Effector memory CD8-positive, alpha-beta T cell (primary cell): ENCODE results near the gene HES4.

Experiments used
- ATAC-seq: fragments of 150-1000 bp; cut with Tn5 transposase; replicated peaks from 2 replicates; pipeline ENCODE4 v1.10.0; 2021; ENCODE audit warnings: mild to moderate bottlenecking, moderate library complexity
- DNase-seq, 3 experiments: peaks; one replicate each; pipeline ENCODE4 v3.0.0; 2021
- H3K27ac Mint-ChIP-seq, 2 donors: one replicate each; pipeline ENCODE4 v1.8.0; 2022; ENCODE audit warnings: mild to moderate bottlenecking in 2 of 2, mixed read lengths in 2 of 2, moderate library complexity in 2 of 2
- H3K27me3 Mint-ChIP-seq, 2 donors: one replicate each; pipeline ENCODE4 v1.8.0; 2022; ENCODE audit warnings: mixed read lengths in 2 of 2
- H3K36me3 Mint-ChIP-seq: one replicate; pipeline ENCODE4 v1.8.0; 2022; ENCODE audit warnings: mild to moderate bottlenecking, moderate library complexity, mixed read lengths; ENCODE audit not compliant: insufficient read depth
- H3K4me1 Mint-ChIP-seq, 2 donors: one replicate each; pipeline ENCODE4 v1.8.0; 2022; ENCODE audit warnings: low read depth in 2 of 2, mixed read lengths in 2 of 2
- H3K4me3 Mint-ChIP-seq, 2 donors: one replicate each; pipeline ENCODE4 v1.8.0; 2022; ENCODE audit warnings: mild to moderate bottlenecking in 2 of 2, mixed read lengths in 2 of 2, moderate library complexity in 2 of 2
- H3K9me3 Mint-ChIP-seq, 2 donors: one replicate each; pipeline ENCODE4 v1.8.0; 2022; ENCODE audit warnings: mixed read lengths in 2 of 2

Gene HES4

DNA sequence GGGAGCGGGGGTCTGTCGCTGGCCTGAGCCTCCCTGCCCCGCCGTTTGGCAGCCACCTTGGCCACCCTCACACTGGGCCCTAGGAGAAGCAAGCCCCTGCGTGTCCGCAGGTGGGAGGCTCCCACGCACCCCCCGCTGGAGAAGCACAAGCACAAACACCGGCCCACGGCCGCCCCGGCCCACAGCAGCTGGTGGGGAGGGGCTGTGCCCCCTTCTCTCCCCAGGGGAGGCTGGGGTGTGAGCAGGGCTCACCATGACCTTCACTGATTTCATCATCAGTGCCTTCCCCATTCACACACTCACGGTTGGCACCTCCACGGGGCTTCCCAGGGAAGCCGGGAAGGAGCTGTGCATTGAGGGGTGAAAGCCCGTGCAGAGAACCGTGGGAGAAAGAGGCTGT, 27.9 kb upstream of the HES4 start:
- peaks cover 3% of the 10 kb centered on the region for H3K36me3 Mint-ChIP-seq
- no peak overlapping the region for H3K27ac Mint-ChIP-seq
- no peaks in the 10 kb centered on the region for H3K9me3 Mint-ChIP-seq
- peaks cover 13 to 21% of the 10 kb centered on the region in 2 donors for H3K27me3 Mint-ChIP-seq
- H3K4me1 Mint-ChIP-seq, result peaks cover 4 to 6% of the 10 kb centered on the region in 2 donors
- DNase-seq, result no peak
- ATAC-seq, result no peak
- H3K4me3 Mint-ChIP-seq, result no peak overlapping the region

DNA sequence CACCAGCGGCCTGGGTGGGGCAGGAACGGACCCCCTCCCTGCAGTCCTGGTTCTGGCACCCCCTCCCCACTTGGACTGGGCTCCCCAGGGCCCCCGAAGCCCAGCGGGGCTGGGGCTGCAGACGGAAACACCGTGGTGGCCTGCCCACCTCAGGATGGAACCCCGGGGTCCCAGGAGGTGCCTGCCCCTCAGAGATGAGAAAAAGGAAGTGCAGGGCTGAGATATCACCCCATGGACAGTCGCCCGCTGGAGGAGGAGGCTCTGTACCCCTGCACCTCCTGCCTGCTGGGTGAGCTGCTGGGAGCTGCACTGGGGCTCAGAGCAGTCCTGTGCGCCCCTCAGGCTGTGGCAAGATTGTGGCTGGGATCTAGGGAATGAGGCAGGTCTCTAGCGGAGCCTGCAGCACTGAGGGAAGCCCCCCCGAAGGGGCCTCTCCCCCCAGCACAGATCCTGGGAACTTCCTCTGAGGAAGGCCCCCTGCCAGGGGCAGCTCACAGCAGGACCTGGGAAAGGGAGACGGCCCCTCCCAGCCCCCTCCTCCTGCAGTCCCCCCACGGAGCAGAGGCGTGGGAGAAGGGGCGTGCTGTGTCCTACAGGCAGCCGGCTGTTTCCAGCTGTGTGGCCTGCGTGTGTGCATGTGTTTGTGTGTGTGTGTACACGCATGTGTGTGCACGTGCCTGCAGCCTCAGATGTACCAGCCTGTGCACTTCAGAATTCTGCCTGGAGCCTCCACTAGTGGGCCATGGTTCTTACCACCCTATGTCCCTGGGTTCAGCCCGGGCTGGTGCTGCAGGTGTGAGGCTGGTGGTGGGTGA, 26.9 kb upstream of the HES4 start:
- ATAC-seq (no peak), DNase-seq (no peak)
- H3K27ac Mint-ChIP-seq, result no peak overlapping the region
- H3K27me3 Mint-ChIP-seq, result peaks cover 5 to 20% of the 10 kb centered on the region in 2 donors
- H3K36me3 Mint-ChIP-seq, result peaks cover 3% of the 10 kb centered on the region
- H3K9me3 Mint-ChIP-seq, result no peaks in the 10 kb centered on the region
- H3K4me3 Mint-ChIP-seq, result no peak overlapping the region
- H3K4me1 Mint-ChIP-seq, result no peaks in the 10 kb centered on the region

DNA sequence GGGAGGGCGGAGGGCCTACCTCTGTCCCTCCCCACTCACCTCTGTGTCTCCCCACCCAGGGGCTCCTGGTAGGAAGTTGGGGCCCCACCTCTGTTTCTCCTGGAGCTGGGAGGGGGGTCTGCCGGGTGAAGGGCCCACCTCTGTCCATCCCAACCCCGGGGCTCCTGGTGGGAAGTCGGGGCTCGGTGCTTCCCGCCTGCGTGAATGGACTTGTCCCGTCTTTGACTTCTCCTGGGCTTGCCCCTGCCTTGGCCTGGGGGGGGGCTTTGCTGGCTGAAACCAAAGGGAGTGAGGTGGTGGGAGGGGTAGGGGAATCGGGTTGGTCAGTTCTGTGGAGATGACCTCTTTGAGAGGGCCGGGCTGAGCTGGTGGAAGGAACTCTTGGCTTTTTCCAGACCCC, 25.8 kb upstream of the HES4 start:
- Mint-ChIP-seq H3K36me3 (peaks cover 3% of the 10 kb centered on the region), H3K27me3 (peaks cover 4 to 17% of the 10 kb centered on the region in 2 donors), H3K4me1 (no peaks in the 10 kb centered on the region), H3K4me3 (no peak overlapping the region), H3K9me3 (no peaks in the 10 kb centered on the region), H3K27ac (no peak overlapping the region)
- DNase-seq, result no peak
- ATAC-seq, result no peak

DNA sequence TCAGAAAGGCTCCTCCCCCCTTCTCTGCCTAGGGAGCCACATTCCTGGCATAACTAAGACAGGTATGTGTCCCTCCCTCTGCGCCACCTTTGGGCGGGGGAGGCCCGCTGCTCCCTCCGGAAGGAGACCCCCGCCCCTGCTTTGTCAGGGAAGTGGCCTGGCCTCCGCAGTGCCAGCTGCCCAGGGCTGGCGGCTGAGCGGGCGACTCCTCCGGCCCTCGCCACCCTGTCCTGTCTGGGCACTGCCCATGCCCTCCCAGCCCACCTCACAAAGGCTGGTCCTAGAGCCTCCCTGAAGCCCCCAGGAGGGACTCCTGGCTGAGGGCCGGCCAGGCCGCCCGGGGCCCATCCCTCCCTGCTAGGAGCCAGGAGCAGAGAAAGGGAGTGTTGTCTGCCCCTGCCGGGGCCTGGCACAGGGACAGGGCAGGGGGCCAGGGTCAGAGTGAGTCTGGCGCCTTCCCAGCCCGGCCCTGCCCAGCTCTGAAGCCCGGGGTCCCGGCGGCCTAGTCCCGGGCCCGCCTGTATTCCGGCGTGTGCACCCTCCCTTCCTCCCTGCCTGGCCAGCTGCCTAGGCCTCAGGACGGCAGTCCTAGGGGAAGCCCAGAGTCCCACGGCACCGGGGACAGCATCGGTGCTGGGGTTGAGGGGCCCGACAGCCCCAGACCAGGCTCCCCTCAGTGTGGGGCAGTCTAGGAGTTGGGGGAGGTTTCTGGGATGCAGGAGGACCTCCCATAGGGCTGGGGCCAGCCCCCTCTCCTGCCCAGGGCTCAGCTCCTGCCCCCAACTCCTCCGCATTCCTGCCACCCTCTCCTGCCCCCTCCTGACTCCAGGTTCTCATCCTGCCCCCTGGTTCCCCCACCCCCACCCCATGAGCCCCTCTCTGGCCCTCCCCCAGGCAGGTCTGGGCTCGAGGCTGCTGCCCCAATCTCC, 25.1 kb upstream of the HES4 start:
- DNase-seq (no peak), ATAC-seq (no peak)
- peaks cover 4 to 17% of the 10 kb centered on the region in 2 donors for H3K27me3 Mint-ChIP-seq
- H3K27ac Mint-ChIP-seq, result no peak overlapping the region
- H3K36me3 Mint-ChIP-seq, result peaks cover 3% of the 10 kb centered on the region
- H3K9me3 Mint-ChIP-seq, result no peaks in the 10 kb centered on the region
- H3K4me1 Mint-ChIP-seq, result no peaks in the 10 kb centered on the region
- no peak overlapping the region for H3K4me3 Mint-ChIP-seq

DNA sequence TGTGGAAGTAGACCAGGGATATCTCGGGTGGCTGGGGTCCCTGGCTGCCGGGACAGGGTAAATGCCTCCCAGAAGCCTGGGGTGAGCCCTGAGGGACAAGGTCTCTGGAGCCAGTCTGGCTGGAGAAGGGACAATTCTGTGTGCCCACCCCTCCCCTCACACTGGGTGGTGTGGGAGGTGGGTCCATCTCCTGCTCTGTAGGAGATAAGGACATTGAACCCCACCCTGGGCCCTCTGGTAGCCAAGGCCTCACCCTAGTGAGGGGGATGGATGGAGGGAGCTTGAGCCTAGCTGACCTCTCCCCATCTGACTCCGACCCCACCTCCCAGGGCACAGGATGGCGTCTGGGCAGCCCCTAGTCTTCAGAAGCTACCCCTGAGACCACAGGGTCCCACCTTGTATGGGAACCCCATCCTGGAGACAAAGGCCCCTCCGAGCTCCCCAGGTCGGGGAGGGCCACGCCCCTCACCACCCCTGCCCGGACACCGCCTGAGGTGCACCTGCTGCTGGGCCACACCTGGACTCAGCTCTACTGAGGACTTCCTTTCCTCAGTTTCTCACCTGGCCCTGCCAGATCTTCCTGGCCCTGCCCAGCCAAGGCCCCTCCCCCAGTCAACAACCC, 24.4 kb upstream of the HES4 start:
- Mint-ChIP-seq H3K4me1 (no peaks in the 10 kb centered on the region), H3K4me3 (no peak overlapping the region), H3K9me3 (no peaks in the 10 kb centered on the region), H3K27ac (no peak overlapping the region), H3K27me3 (peaks cover 4 to 17% of the 10 kb centered on the region in 2 donors), H3K36me3 (peaks cover 3% of the 10 kb centered on the region)
- DNase-seq (no peak), ATAC-seq (no peak)

DNA sequence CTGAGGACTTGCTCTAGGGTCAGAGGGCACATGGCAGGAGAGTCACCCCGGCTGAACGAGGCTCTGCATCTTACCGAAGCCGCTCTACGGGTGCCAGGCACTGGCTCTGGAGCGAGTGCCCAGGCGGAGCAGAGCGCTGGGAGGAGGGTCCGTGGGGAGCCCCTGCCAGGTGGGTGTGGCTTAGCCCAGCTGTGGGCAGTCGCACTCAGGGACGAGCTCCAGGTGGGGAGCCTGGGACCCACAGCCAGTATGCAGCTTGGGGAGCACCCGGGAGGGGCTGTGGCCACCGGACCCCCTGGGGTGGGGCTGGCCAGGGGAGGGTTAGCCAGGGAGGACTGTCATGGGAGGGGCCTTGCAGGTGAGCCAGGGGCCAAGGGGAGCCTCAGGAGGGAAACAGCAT, 23.8 kb upstream of the HES4 start:
- Mint-ChIP-seq H3K27me3 (peaks cover 4 to 17% of the 10 kb centered on the region in 2 donors), H3K36me3 (peaks cover 3% of the 10 kb centered on the region), H3K4me1 (no peaks in the 10 kb centered on the region), H3K4me3 (no peak overlapping the region), H3K9me3 (no peaks in the 10 kb centered on the region), H3K27ac (no peak overlapping the region)
- ATAC-seq, result no peak
- no peak for DNase-seq

DNA sequence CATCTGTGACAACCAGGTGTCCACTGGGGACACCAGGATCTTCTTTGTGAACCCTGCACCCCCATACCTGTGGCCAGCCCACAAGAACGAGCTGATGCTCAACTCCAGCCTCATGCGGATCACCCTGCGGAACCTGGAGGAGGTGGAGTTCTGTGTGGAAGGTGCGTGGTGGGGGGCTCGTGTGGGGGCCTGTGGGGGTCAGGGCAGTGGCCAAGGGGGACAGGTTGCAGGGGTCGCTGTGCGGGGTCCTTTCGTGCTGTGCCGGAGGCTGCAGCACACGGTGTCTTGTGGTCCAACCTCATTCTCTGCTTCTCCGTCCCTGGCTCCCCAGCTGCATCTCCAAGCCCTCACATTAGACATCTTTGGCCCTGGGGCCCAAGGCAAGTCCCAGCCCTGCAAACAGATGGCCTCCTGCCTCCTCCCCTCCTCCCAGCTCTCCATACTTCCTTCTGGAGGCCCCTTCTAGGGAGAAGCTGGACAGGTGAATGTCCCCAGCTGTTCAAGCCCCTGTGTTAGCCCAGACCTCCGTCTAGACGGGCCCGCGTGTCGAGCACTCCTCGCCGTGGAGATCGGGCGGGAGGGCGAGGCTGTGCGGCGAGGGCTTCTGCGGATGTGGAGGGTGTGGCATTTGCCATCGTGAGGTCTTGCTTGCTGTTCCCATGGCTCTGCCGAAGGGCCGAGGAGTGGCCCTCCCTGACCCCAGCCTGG, 22.6 kb upstream of the HES4 start:
- H3K4me1 Mint-ChIP-seq, result peaks cover 0 to under 1% of the 10 kb centered on the region in 2 donors
- peaks cover 3% of the 10 kb centered on the region for H3K36me3 Mint-ChIP-seq
- H3K27me3 Mint-ChIP-seq, result peaks cover 4 to 17% of the 10 kb centered on the region in 2 donors
- peak overlapping the region; percentile 20 to 38 for H3K4me3 Mint-ChIP-seq
- DNase-seq, result no peak
- H3K27ac Mint-ChIP-seq, result peak overlapping the region in 1 of 2 donors; percentile 53
- no peaks in the 10 kb centered on the region for H3K9me3 Mint-ChIP-seq
- ATAC-seq, result no peak

DNA sequence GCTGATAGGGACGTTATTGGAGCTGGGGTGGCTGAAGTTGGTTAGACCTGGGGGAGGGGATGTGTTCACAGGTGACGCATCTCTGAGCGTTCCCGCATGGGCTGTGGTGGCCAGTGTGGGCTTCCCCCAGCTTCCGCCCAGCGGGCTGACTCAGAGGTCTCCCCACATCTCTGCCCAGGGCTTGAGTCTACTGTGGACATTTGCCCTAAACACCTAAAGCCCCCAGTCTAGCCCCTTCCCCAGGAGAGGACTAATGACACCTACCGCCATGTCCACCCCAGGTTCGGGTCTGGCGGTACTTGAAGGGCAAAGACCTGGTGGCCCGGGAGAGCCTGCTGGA, 22.0 kb upstream of the HES4 start:
- no peak for ATAC-seq

DNA sequence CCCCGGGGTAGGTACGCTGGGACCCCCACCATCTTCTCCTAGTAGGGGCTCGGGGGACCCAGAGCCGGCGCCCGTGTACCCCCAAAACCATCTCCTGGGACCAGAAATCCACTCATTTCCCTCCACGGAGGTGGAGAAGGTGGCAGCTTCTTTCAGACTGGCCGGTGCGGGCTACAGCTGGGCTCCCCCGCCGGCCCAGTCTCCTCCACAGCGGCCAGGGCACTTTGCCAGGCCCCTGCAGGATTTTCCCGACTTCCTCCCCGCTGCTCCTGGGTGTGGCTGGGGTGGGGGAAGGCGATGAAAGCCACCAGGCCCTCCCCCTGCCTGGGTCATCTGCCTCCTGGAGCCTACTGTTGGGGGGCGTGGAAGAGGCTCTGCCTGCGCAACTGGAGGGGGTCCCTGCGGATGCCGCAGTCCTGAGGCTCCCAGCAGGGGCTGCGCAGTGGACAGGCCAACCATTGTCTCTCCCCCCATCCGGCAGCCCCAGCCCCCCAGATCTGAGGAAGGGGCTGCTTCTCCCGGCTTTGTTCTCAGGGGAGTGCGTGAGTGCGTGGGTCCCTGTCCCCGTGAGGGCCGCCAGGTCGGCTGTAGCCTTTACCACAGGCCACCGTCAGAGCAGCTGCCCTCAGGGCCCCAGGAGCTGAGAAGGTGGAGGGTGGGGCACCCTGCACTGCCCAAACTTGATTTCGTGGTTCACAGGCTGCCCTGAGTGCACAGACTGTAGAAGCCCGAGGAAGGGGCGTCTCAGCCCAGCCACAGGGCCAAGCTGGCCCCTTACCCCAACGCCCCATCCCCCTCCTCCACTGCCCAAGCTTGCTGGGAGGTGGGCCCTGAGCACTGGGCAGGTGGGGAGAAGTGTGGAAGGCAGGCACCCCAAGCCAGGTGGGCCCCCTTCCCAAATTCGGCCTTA, 21.4 kb upstream of the HES4 start:
- Mint-ChIP-seq H3K27ac (no peak overlapping the region), H3K9me3 (no peaks in the 10 kb centered on the region), H3K4me3 (peak overlapping the region; percentile 60 to 62), H3K27me3 (peaks cover 4 to 17% of the 10 kb centered on the region in 2 donors), H3K4me1 (peaks cover 0 to 5% of the 10 kb centered on the region in 2 donors), H3K36me3 (peaks cover 3% of the 10 kb centered on the region)
- DNase-seq, result no peak
- no peak for ATAC-seq

More for the DNA sequence above, 22.0 kb upstream of the HES4 start:
- peaks cover 4 to 17% of the 10 kb centered on the region in 2 donors for H3K27me3 Mint-ChIP-seq
- H3K36me3 Mint-ChIP-seq, result peaks cover 3% of the 10 kb centered on the region
- DNase-seq, result no peak
- H3K4me3 Mint-ChIP-seq, result no peak overlapping the region
- H3K9me3 Mint-ChIP-seq, result no peaks in the 10 kb centered on the region
- peaks cover 0 to 5% of the 10 kb centered on the region in 2 donors for H3K4me1 Mint-ChIP-seq
- no peak overlapping the region for H3K27ac Mint-ChIP-seq

DNA sequence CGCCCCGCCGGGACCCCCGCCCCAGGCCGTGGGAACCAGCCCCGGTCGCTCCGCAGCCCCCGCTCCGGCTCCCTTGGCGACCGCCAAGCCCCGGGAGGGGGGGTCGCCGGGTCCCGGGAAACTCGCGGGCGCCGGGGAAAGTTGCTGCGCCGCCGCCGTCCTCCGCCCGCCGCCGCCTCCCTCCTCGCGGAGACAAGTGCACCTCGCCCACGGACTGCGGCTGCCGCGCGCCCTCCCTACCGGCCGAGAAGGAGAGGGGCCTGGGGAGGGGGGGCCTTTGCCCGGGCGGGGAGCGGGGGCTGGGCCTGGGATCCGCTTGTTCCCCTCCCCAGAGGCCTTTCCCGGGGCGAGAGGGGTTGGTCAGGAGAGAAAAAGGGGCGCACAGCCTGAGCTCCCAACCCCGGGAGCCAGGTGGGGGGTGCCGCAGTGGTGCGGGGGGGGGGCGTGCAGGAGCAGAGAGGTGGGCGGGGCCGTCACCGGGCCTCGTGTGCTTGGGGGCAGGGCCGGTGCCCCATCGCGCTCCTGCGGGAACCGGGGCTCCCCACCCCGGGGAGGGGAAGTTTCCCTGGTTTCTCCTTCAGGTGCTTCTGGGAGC, 20.6 kb upstream of the HES4 start:
- no peaks in the 10 kb centered on the region for H3K9me3 Mint-ChIP-seq

DNA sequence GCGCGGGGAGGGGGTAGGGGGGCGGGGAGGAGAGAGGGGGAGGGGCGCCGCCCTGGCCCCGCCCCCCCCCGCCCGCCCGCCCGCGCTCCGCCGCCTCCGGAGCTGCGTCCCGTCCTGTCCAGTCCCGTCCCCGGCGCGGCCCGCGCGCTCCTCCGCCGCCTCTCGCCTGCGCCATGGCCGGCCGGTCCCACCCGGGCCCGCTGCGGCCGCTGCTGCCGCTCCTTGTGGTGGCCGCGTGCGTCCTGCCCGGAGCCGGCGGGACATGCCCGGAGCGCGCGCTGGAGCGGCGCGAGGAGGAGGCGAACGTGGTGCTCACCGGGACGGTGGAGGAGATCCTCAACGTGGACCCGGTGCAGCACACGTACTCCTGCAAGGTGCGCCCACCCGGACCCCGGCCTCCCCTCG, 20.1 kb upstream of the HES4 start, which contains the start of gene AGRN:
Gene AGRN (plus strand): TSS at position 121 of the 405 bp plus-strand sequence. CDS start 53 bp downstream, at position 174.
- Mint-ChIP-seq H3K36me3 (peaks cover 3% of the 10 kb centered on the region), H3K27me3 (peaks cover 4 to 17% of the 10 kb centered on the region in 2 donors), H3K9me3 (no peaks in the 10 kb centered on the region), H3K4me3 (peak within 1 kb of the TSS; percentile 67 to 68), H3K27ac (no peak within 1 kb of the TSS), H3K4me1 (peaks cover 0 to 5% of the 10 kb centered on the region in 2 donors)
- DNase-seq (no peak), ATAC-seq (peak; percentile 32)

More for the DNA sequence above, 20.6 kb upstream of the HES4 start:
- H3K4me3 Mint-ChIP-seq, result peak overlapping the region; percentile 61 to 67
- H3K27me3 Mint-ChIP-seq, result peaks cover 4 to 17% of the 10 kb centered on the region in 2 donors
- DNase-seq (no peak), ATAC-seq (no peak)
- no peak overlapping the region for H3K27ac Mint-ChIP-seq
- H3K36me3 Mint-ChIP-seq, result peaks cover 3% of the 10 kb centered on the region
- H3K4me1 Mint-ChIP-seq, result peaks cover 0 to 5% of the 10 kb centered on the region in 2 donors
